HEK293 (cell line): Measurements from ENCODE around the gene TDRD9.

ENCODE experiments used
- IKZF3 ChIP-seq: fragments of 450-650 bp; IDR thresholded peaks from 2 replicates; pipeline ENCODE4 v1.5.0; 2018; ENCODE audit warnings: missing biosample characterization, mild to moderate bottlenecking, missing genetic modification characterization, moderate library complexity
- INSM2 ChIP-seq: fragments of 450-650 bp; formaldehyde crosslinking; IDR thresholded peaks from 2 replicates; pipeline ENCODE4 v1.5.1; 2016; ENCODE audit warnings: missing biosample characterization, missing genetic modification characterization
- MEIS1 ChIP-seq: sonication (generic); formaldehyde crosslinking; IDR thresholded peaks from 2 replicates; pipeline ENCODE4 v1.8.1; 2022; ENCODE audit warnings: missing genetic modification reagents, mild to moderate bottlenecking, borderline replicate concordance
- ZBTB11 ChIP-seq: fragments of 450-650 bp; formaldehyde crosslinking; conservative IDR thresholded peaks from 2 replicates; pipeline ENCODE4 v1.5.1; 2016; ENCODE audit warnings: low read depth, missing biosample characterization, missing genetic modification characterization
- ZBTB17 ChIP-seq: fragments of 450-650 bp; formaldehyde crosslinking; IDR thresholded peaks from 2 replicates; pipeline ENCODE4 v1.5.1; 2016; ENCODE audit warnings: missing biosample characterization, missing genetic modification characterization
- ZIC2 ChIP-seq: fragments of 450-650 bp; formaldehyde crosslinking; IDR thresholded peaks from 2 replicates; pipeline ENCODE4 v1.5.1; 2016; ENCODE audit warnings: missing biosample characterization, missing genetic modification characterization
- ZNF18 ChIP-seq: fragments of 450-650 bp; formaldehyde crosslinking; IDR thresholded peaks from 2 replicates; pipeline ENCODE4 v1.5.1; 2016; ENCODE audit warnings: missing biosample characterization, missing genetic modification characterization
- ZNF2 ChIP-seq: fragments of 450-650 bp; formaldehyde crosslinking; IDR thresholded peaks from 2 replicates; pipeline ENCODE4 v1.5.1; 2016; ENCODE audit warnings: missing biosample characterization, missing genetic modification characterization
- ZNF221 ChIP-seq: fragments of 450-650 bp; formaldehyde crosslinking; IDR thresholded peaks from 2 replicates; pipeline ENCODE4 v1.5.1; 2017; ENCODE audit warnings: missing biosample characterization, missing genetic modification characterization, borderline replicate concordance
- ZNF416 ChIP-seq: fragments of 450-650 bp; formaldehyde crosslinking; IDR thresholded peaks from 2 replicates; pipeline ENCODE4 v1.5.1; 2016; ENCODE audit warnings: missing biosample characterization, missing genetic modification characterization
- ZNF518A ChIP-seq: fragments of 450-650 bp; formaldehyde crosslinking; conservative IDR thresholded peaks from 2 replicates; pipeline ENCODE4 v1.5.1; 2016; ENCODE audit warnings: low read depth, missing biosample characterization, missing genetic modification characterization
- ZNF639 ChIP-seq: fragments of 450-650 bp; formaldehyde crosslinking; IDR thresholded peaks from 2 replicates; pipeline ENCODE4 v1.5.1; 2016; ENCODE audit warnings: missing biosample characterization, missing genetic modification characterization
- ZNF660 ChIP-seq: fragments of 450-650 bp; IDR thresholded peaks from 2 replicates; pipeline ENCODE4 v1.5.1; 2018; ENCODE audit warnings: missing biosample characterization, mild to moderate bottlenecking, missing genetic modification characterization
- TF ChIP-seq, protein P1 (sequence below): fragments of 450-650 bp; formaldehyde crosslinking; IDR thresholded peaks from 2 replicates; pipeline ENCODE4 v1.5.1; 2016; ENCODE audit warnings: missing biosample characterization, missing genetic modification characterization
- TF ChIP-seq, protein P2 (sequence below): fragments of 450-650 bp; formaldehyde crosslinking; optimal IDR thresholded peaks from 2 replicates; pipeline ENCODE3; 2016; ENCODE audit warnings: missing biosample characterization, mild to moderate bottlenecking, missing genetic modification characterization
- TF ChIP-seq, protein P3 (sequence below): fragments of 450-650 bp; formaldehyde crosslinking; IDR thresholded peaks from 2 replicates; pipeline ENCODE4 v1.5.0; 2017; ENCODE audit warnings: missing biosample characterization, missing genetic modification characterization, borderline replicate concordance

The TDRD9 gene

GRCh38 chr14:103920981-103921854 is 7.0 kb upstream of the TDRD9 start (continued):
- 0 out of 2 replicates have a peak, but pooled peaks have one; percentile 10 for TF ChIP-seq ZNF18
- peak; percentile 47; the same call in 1 of the 2 replicates for TF ChIP-seq ZNF639 (tag by site-specific recombination)
- TF ChIP-seq IKZF3 (tag by site-specific recombination): peak; percentile 26; the same call in 1 of the 2 replicates
- TF ChIP-seq ZNF660: peak; percentile 92
- TF ChIP-seq, protein P1, sequence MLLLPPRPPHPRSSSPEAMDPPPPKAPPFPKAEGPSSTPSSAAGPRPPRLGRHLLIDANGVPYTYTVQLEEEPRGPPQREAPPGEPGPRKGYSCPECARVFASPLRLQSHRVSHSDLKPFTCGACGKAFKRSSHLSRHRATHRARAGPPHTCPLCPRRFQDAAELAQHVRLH (tag by site-specific recombination): 0 out of 2 replicates have a peak, but pooled peaks have one; percentile 25
- TF ChIP-seq MEIS1 (CRISPR knock-in tag): no peak
- TF ChIP-seq ZNF2: peak; percentile 87; the same call in 1 of the 2 replicates
- TF ChIP-seq, protein P2, sequence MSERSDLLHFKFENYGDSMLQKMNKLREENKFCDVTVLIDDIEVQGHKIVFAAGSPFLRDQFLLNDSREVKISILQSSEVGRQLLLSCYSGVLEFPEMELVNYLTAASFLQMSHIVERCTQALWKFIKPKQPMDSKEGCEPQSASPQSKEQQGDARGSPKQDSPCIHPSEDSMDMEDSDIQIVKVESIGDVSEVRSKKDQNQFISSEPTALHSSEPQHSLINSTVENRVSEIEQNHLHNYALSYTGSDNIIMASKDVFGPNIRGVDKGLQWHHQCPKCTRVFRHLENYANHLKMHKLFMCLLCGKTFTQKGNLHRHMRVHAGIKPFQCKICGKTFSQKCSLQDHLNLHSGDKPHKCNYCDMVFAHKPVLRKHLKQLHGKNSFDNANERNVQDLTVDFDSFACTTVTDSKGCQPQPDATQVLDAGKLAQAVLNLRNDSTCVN (tag by site-specific recombination): peak; percentile 56
- TF ChIP-seq, protein P3, sequence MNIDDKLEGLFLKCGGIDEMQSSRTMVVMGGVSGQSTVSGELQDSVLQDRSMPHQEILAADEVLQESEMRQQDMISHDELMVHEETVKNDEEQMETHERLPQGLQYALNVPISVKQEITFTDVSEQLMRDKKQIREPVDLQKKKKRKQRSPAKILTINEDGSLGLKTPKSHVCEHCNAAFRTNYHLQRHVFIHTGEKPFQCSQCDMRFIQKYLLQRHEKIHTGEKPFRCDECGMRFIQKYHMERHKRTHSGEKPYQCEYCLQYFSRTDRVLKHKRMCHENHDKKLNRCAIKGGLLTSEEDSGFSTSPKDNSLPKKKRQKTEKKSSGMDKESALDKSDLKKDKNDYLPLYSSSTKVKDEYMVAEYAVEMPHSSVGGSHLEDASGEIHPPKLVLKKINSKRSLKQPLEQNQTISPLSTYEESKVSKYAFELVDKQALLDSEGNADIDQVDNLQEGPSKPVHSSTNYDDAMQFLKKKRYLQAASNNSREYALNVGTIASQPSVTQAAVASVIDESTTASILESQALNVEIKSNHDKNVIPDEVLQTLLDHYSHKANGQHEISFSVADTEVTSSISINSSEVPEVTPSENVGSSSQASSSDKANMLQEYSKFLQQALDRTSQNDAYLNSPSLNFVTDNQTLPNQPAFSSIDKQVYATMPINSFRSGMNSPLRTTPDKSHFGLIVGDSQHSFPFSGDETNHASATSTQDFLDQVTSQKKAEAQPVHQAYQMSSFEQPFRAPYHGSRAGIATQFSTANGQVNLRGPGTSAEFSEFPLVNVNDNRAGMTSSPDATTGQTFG: no peak
- TF ChIP-seq ZNF518A: peak; percentile 70
- no peak for TF ChIP-seq ZNF416 (tag by site-specific recombination)
- peak; percentile 63 for TF ChIP-seq ZBTB17 (tag by site-specific recombination)
- TF ChIP-seq INSM2: peak; percentile 18; the same call in 1 of the 2 replicates
- no peak for TF ChIP-seq ZNF221 (tag by site-specific recombination)
- peak; percentile 66; the same call in 1 of the 2 replicates for TF ChIP-seq ZBTB11 (tag by site-specific recombination)
- TF ChIP-seq ZIC2 (tag by site-specific recombination): no peak; the same call in 1 of the 2 replicates
